Chondrocyte (in vitro differentiated cells): ENCODE data around the gene RGP1. TPM values are rescaled to one million over a fixed set of nuclear protein-coding genes. Genes with fewer than 3 reads are reported as not detected.

Experiments used
- DNase-seq: peaks from one replicate; pipeline ENCODE4 v3.0.0; 2021; ENCODE audit warnings: mixed read lengths, low spot score
- H3K27ac Mint-ChIP-seq: one replicate; pipeline ENCODE4 v1.8.0; 2021; ENCODE audit warnings: mild to moderate bottlenecking, moderate library complexity, mixed read lengths; ENCODE audit not compliant: unreplicated experiment
- H3K27me3 Mint-ChIP-seq: 2 replicates; pipeline ENCODE4 v1.8.0; 2021; ENCODE audit warnings: low read depth, mixed read lengths
- H3K36me3 Mint-ChIP-seq: 2 replicates; pipeline ENCODE4 v1.8.0; 2021; ENCODE audit warnings: low read depth, mixed read lengths
- H3K4me1 Mint-ChIP-seq: 2 replicates; pipeline ENCODE4 v1.8.0; 2021; ENCODE audit warnings: low read depth, mild to moderate bottlenecking, mixed read lengths
- H3K4me3 Mint-ChIP-seq: one replicate; pipeline ENCODE4 v1.8.0; 2021; ENCODE audit warnings: mild to moderate bottlenecking, moderate library complexity, mixed read lengths; ENCODE audit not compliant: unreplicated experiment
- H3K9me3 Mint-ChIP-seq: 2 replicates; pipeline ENCODE4 v1.8.0; 2021; ENCODE audit warnings: low read depth, mixed read lengths
- long read RNA-seq: library from polyadenylated mRNA; stranded (forward); transcript quantifications from one replicate; pipeline ENCODE4 v2.0.0, GENCODE V29; 2021
- total RNA-seq: library from RNA; stranded (reverse); gene quantifications from 3 replicates; pipeline ENCODE4 v1.2.1, GENCODE V29; 2021
- TF ChIP-seq, protein P1 (sequence below): fragments of 200-600 bp; sonication (generic); IDR thresholded peaks from 2 replicates; pipeline ENCODE4 v1.5.0; 2021; ENCODE audit warnings: antibody characterized with exemption, mild to moderate bottlenecking, moderate library complexity

The RGP1 gene, protein sequence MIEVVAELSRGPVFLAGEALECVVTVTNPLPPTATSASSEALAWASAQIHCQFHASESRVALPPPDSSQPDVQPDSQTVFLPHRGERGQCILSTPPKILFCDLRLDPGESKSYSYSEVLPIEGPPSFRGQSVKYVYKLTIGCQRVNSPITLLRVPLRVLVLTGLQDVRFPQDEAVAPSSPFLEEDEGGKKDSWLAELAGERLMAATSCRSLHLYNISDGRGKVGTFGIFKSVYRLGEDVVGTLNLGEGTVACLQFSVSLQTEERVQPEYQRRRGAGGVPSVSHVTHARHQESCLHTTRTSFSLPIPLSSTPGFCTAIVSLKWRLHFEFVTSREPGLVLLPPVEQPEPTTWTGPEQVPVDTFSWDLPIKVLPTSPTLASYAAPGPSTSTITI
- 27.7 to 28.6 TPM (median 27.9 TPM) in 3 replicates for total RNA-seq
- long read RNA-seq, full-length matches to known transcripts, result 4 of 9 reads
- long read RNA-seq, partial matches to known transcripts, result 1 of 9 reads
- long read RNA-seq, other reads (novel, unspliced or antisense), result 4 of 9 reads

DNA sequence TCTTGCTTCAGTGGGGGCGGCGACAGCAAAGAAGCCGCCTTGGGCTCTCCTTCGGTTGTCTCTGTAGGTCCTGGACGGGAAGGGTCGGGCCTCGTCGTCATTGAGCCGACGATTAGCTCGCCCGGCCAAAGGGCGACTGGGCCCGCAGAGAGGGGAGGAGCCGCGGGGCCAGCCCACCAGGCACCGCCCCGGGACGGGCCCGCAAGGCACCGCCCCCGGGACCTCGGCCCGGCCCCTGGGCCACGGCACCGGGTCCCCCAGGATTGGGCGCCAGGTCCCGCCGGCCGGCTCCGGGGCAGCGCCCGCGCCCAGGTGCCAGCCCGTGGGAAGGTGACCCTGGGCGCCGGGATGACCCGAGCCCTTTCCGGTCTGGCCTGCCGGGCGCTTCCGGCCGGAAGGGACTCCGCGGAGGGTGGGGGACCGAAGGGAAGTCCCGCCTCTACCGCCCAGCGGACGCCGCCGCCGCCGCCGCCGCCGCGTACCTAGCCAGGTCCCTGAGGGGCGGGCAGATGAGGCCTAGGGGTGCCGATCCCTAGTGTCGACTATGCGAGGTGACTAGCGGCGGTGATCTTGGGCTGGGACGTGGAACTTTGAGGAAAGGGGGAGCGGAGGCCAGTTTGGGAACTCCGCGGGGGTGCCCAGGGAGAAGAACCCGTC, at the start of gene RGP1, which contains the start of gene GBA2:
TSS of gene RGP1 (plus strand) at position 430 of the 657 bp plus-strand sequence. CDS start 469 bp downstream, outside the sequence.
TSS of gene GBA2 (minus strand) at position 371 of the 657 bp plus-strand sequence. CDS start 524 bp downstream, outside the sequence.
- Mint-ChIP-seq H3K27me3 (no peaks in the 10 kb centered on the region), H3K36me3 (peaks cover 31% of the 10 kb centered on the region), H3K4me3 (peak within 1 kb of the TSS; percentile 91), H3K27ac (peak within 1 kb of the TSS; percentile 90), H3K4me1 (peaks cover 44% of the 10 kb centered on the region), H3K9me3 (no peaks in the 10 kb centered on the region)
- no peak for DNase-seq
- TF ChIP-seq, protein P1, sequence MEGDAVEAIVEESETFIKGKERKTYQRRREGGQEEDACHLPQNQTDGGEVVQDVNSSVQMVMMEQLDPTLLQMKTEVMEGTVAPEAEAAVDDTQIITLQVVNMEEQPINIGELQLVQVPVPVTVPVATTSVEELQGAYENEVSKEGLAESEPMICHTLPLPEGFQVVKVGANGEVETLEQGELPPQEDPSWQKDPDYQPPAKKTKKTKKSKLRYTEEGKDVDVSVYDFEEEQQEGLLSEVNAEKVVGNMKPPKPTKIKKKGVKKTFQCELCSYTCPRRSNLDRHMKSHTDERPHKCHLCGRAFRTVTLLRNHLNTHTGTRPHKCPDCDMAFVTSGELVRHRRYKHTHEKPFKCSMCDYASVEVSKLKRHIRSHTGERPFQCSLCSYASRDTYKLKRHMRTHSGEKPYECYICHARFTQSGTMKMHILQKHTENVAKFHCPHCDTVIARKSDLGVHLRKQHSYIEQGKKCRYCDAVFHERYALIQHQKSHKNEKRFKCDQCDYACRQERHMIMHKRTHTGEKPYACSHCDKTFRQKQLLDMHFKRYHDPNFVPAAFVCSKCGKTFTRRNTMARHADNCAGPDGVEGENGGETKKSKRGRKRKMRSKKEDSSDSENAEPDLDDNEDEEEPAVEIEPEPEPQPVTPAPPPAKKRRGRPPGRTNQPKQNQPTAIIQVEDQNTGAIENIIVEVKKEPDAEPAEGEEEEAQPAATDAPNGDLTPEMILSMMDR, result no peak

DNA sequence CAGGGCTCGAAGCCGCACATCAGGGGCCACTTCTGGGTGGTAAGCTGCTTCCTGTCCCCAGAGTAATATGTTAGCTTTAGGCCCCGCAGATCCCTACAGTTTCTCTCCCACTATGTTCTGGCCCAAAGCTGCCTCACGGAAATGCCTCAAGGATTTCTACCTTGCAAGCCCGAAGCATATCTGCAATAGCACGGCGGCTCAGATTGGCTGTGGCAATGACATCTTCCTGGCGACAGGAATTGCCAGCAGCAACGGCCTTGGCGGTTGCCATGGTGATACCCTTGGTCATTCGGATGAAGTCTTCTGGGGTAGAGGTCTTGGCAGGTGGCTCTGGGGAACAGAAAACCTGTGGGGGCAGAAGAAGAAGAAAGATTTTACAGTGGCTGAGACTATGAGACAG, 49.1 kb upstream of the RGP1 start:
- DNase-seq, result no peak
- Mint-ChIP-seq H3K27ac (no peak overlapping the region), H3K9me3 (no peaks in the 10 kb centered on the region), H3K36me3 (peaks cover 44% of the 10 kb centered on the region), H3K27me3 (no peaks in the 10 kb centered on the region), H3K4me1 (peaks cover 27% of the 10 kb centered on the region), H3K4me3 (no peak overlapping the region)
- TF ChIP-seq, protein P1, result no peak

DNA sequence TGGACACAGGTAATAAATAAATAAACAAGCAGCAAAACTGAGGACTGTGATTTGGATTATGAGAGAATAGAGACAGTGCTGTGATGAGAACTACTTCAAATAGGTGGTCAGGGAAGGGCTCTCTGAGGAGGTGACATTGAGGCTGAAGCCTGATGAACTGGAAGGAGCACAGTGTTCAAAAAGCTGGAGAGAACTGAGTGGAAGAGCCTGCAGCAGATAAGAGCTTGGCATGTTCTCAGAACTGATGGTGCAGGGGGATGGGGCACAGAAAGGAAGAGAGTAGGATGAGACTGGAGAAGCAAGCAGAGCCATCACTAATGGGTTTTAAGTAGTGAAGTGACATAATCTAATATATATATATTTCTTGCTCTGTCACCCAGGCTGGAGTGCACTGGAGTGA, 48.1 kb upstream of the RGP1 start:
- H3K27ac Mint-ChIP-seq, result no peak overlapping the region
- H3K27me3 Mint-ChIP-seq, result no peaks in the 10 kb centered on the region
- TF ChIP-seq, protein P1, result no peak
- H3K4me3 Mint-ChIP-seq, result no peak overlapping the region
- peaks cover 47% of the 10 kb centered on the region for H3K36me3 Mint-ChIP-seq
- no peaks in the 10 kb centered on the region for H3K9me3 Mint-ChIP-seq
- peaks cover 21% of the 10 kb centered on the region for H3K4me1 Mint-ChIP-seq
- no peak for DNase-seq

DNA sequence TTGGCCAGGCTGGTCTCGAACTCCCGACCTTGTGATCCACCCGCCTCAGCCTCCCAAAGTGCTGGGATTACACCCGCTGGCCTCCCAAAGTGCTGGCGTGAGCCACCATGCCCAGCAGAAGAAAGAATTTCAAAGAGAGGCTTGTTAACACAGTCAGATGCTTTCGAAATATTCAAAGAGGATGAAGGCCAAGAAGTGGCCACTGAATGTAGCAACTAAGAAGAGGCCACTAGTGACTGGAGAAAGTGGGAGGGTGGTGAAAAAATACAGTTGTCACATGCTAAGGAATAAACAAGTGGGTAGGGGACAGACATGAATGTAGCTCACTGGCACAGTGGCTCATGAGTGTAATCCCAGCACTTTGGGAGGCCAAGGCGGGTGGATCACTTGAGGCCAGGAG, 46.4 kb upstream of the RGP1 start:
- Mint-ChIP-seq H3K36me3 (peaks cover 47% of the 10 kb centered on the region), H3K4me3 (no peak overlapping the region)

More for the DNA sequence above, 46.4 kb upstream of the RGP1 start:
- Mint-ChIP-seq H3K9me3 (no peaks in the 10 kb centered on the region), H3K27ac (no peak overlapping the region), H3K27me3 (no peaks in the 10 kb centered on the region), H3K4me1 (peaks cover 4% of the 10 kb centered on the region)
- TF ChIP-seq, protein P1, result no peak
- DNase-seq, result no peak
